Neural cell (in vitro differentiated cells): Measurements from ENCODE around the gene RELN.

Experiments
- EP300 ChIP-seq: fragments of 450-650 bp; conservative IDR thresholded peaks from 2 replicates; pipeline ENCODE4 v1.6.1; 2014; ENCODE audit warnings: antibody characterized with exemption, mild to moderate bottlenecking, moderate library complexity; ENCODE audit not compliant: poor library complexity, severe bottlenecking
- POLR2AphosphoS5 ChIP-seq: IDR thresholded peaks from 2 replicates; pipeline ENCODE4 v1.6.1; 2012
- RAD21 ChIP-seq: fragments of 450-650 bp; conservative IDR thresholded peaks from 2 replicates; pipeline ENCODE4 v1.6.1; 2014; ENCODE audit warnings: antibody characterized with exemption, mild to moderate bottlenecking, moderate library complexity
- TF ChIP-seq, protein P1 (sequence below): fragments of 450-650 bp; IDR thresholded peaks from 2 replicates; pipeline ENCODE4 v1.5.1; 2014; ENCODE audit warnings: antibody characterized with exemption, mild to moderate bottlenecking, moderate library complexity; ENCODE audit not compliant: poor library complexity, severe bottlenecking

DNA sequence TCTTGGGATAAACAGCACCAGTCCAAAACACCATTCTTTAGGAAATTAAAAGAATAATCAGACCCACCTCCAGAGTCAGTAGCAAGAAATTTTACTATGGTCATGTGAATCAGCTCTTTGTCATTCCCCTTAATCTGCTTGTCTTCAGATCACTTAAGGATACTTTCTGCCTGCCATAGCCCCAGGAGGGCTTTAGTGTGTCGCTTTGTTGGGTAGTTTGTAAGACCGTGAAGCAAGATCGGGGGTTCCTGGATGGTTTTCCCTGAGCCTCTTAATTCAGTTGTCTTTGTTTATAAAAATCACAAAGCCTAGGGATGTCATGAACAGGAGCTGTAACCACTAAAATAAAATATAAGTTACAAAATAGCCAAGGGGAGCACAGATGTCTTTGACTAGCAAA lies 223.6 kb downstream of the RELN start:
- TF ChIP-seq, protein P1, sequence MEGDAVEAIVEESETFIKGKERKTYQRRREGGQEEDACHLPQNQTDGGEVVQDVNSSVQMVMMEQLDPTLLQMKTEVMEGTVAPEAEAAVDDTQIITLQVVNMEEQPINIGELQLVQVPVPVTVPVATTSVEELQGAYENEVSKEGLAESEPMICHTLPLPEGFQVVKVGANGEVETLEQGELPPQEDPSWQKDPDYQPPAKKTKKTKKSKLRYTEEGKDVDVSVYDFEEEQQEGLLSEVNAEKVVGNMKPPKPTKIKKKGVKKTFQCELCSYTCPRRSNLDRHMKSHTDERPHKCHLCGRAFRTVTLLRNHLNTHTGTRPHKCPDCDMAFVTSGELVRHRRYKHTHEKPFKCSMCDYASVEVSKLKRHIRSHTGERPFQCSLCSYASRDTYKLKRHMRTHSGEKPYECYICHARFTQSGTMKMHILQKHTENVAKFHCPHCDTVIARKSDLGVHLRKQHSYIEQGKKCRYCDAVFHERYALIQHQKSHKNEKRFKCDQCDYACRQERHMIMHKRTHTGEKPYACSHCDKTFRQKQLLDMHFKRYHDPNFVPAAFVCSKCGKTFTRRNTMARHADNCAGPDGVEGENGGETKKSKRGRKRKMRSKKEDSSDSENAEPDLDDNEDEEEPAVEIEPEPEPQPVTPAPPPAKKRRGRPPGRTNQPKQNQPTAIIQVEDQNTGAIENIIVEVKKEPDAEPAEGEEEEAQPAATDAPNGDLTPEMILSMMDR = no peak
- TF ChIP-seq RAD21 (no peak), POLR2AphosphoS5 (no peak), EP300 (no peak)
